GM15510 (cell line): ENCODE data around the gene GRSF1.

Experiments
- POLR2A ChIP-seq: IDR thresholded peaks from 3 replicates; pipeline ENCODE4 v1.6.1; 2011; ENCODE audit warnings: borderline replicate concordance; ENCODE audit not compliant: insufficient read length; ENCODE audit errors: extremely low read depth

The GRSF1 gene

GRCh38 chr4:70841211-70841610 lies 1.5 kb upstream of the GRSF1 start:
- TF ChIP-seq POLR2A, result no peak

- TF ChIP-seq POLR2A, result no peak
Measured at GRCh38 chr4:70838666-70839588, 763 bp downstream of the GRSF1 start.

DNA sequence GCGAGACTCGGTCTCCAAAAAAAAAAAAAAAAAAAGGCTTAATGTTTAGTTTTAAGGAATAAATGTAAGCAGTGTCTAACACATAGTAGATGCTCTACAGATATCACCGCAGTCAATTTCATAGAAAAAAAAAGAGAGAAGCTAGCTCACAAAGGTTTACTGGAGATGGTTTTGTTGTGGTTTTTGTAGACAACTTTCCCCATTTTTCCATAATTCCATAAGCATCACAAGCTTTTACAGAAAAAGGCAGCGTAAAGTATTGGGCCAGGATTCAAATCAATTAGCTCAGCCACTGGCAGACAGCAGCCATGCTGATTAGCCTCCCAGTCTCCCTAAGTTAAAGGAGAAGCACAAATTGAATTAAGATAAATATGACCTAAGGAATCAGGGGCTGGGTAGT lies 1.5 kb downstream of the GRSF1 start:
- no peak for TF ChIP-seq POLR2A

- TF ChIP-seq POLR2A, result no peak
Measured at GRCh38 chr4:70836081-70836480, 3.6 kb downstream of the GRSF1 start.

DNA sequence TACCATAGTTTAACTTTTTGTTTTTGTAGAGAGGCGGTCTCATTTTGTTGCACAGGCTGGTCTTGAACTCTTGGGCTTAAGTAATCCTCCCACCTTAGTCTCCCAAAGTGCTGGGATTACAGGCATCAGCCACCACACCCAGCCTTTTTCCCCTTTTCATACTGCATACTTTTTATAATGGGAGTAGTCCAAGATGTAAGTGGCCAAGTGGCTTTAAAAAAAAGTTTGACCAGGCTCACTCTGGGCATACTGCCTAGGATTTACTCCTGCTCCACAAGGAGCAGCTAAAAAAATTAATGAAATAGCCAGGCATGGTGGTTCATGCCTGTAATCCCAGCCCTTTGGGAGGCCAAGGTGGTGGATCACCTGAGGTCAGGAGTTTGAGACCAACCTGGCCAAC lies 6.0 kb downstream of the GRSF1 start:
- no peak for TF ChIP-seq POLR2A

DNA sequence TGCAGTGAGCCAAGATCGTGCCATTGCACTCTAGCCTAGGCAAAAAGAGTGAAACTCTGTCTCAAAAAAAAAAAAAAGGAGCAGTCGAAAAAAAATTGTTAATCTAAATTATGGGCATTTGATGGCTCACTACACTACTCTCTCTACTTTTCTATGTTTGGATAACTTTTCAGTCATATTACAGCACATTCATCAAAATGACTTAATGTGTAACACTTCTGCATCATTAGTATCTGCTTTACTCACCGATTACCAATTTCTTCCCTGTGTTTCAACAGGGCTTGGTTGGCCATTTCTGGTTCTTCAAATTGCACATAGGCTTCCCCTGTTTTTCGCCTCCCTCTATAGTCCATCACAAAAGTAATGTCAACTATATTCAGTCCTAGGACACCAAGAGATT lies 8.4 kb downstream of the GRSF1 start:
- TF ChIP-seq POLR2A, result no peak

GRCh38 chr4:70830054-70830453 lies 9.6 kb downstream of the GRSF1 start:
- TF ChIP-seq POLR2A, result no peak

DNA sequence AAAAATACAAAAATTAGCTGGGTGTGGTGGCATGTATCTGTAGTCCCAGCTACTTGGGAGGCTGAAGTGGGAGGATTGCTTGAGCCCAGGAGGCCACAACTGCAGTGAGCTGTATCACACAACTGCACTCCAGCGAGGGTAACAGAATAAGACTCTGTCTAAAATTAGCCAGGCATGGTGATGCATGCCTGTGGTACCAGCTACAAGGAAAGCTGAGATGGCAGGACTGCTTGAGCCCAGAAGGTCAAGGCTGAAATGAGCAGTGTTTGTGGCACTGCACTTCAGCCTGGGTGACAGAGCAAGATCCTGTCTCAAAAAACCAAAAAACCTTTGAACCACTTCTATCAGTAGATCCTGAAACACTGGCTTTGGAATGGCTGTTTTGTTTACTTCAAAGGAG lies 10.2 kb downstream of the GRSF1 start:
- no peak for TF ChIP-seq POLR2A

DNA sequence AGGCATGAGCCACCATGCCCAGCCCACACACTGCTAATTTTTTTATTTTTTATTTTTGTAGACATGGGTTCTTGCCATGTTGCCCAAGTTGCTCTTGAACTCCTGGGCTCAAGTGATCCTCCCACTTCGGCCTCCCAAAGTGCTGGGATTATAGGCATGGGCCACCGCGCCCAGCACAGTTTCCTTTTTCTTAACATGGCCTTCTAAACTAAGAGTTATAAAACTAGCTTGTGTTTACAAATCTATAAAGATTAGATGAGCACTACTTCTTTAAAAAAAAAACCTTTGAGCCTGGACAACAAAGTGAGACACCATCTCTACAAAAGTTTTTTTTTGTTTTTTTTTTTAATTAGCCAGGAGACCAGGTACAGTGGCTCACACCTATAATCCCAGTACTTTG lies 10.7 kb downstream of the GRSF1 start:
- TF ChIP-seq POLR2A, result no peak

GRCh38 chr4:70818921-70819320 lies 20.8 kb downstream of the GRSF1 start:
- TF ChIP-seq POLR2A, result no peak

DNA sequence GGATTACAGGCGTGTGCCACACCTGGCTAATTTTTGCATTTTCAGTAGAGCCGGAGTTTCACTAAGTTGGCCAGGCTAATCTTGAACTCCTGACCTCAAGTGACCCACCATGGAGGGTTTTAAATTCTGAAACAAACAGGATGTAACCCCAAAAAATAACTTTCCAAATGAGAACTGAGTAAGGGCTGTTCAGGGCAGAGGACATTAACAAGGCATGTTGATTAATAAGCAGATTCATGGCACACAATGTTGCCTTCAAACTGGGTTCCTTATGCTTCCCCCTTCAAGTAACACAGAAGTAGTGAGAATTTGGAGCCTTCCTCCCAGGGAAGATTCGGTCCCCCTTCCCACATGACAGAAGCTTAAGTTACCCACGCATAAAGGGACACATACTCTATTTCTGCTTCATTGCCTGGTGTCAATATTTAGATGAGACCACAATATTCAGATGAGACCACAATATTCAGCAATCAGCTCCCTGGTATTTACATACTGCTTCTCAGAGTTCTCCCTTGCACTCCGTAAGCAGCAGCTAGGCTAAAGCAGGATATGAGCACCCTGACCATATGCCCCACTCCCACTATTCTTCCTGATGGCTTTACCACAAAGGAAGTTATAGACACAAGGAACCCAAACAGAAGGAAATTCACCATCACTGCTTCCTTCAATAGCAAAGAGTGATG lies 21.4 kb downstream of the GRSF1 start:
- TF ChIP-seq POLR2A, result no peak

GRCh38 chr4:70816894-70817293 lies 22.8 kb downstream of the GRSF1 start:
- TF ChIP-seq POLR2A, result no peak

GRCh38 chr4:70815370-70815769 lies 24.3 kb downstream of the GRSF1 start:
- no peak for TF ChIP-seq POLR2A

DNA sequence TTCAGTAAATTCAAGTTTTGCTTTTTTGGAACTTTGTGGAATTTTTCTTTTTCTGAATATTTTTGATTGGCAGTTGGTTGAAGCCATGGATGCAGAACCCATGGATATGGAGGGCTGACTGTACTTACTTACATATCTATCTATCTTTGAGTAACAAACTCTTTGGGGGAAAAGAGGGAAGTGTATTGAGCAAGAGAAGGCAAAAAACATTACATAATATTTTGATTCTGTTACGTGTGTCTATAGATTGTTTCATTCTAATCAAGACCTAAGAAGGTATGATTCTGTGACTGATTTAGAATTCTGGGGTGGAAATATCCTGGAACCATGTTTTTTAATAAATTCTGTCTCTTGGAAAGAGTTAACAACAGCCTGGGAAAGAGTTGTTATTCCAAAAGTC lies 31.5 kb downstream of the GRSF1 start:
- TF ChIP-seq POLR2A, result no peak

DNA sequence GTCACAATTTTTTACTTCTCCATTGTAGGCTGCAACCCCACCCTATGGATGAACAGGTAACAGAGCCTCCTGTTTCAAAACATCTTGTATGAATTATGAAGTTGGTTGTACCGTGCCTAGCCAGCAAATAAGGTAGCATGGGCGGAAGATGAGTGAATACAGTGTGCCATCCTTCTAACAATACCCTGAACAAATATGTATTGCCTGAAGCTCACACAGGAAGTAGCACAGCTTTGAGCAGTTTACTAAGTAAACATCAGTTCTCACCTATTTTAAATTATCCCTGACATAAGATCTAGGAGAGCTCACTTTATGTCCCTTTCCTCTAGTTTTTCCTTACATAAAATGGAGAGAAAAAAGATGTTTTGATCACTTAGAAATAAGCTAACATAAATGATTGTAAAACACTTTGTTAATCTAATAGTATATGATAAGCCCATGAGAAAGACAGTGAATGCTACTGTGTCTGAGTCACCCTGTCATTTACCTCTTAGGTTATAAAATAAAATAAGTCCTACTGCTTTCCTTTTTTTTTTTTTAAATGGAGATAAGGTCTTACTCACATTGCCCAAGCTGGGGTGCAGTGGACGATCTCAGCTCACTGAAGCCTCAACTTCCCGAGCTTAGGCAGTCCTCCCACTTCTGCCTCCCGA lies 36.6 kb downstream of the GRSF1 start:
- TF ChIP-seq POLR2A, result no peak
